Breast epithelium (tissue), 4 donors: ENCODE results near the gene NEK10. TPM values are rescaled to one million over a fixed set of nuclear protein-coding genes. Genes with fewer than 3 reads are reported as not detected.

Experiments
- DNase-seq, 2 donors: peaks; one replicate each; pipeline ENCODE4 v3.0.0-alpha.2; 2019; ENCODE audit warnings: low spot score in 2 of 2
- H3K27ac ChIP-seq, 2 donors: fragments of 200-600 bp; sonication (generic) in 1 of 2; one replicate each; pipeline ENCODE4 v1.5.1; 2016 to 2019; ENCODE audit warnings: mild to moderate bottlenecking in 1 of 2
- H3K27me3 ChIP-seq, 2 donors: fragments of 200-600 bp; sonication (generic) in 1 of 2; one replicate each; pipeline versions ENCODE4 v1.5.1 to v1.6.0; 2017 to 2019; ENCODE audit warnings: control low read depth in 1 of 2, mild to moderate bottlenecking in 1 of 2
- H3K36me3 ChIP-seq: fragments of 200-600 bp; one replicate; pipeline ENCODE4 v1.5.1; 2019
- H3K4me1 ChIP-seq, 2 donors: fragments of 200-600 bp; sonication (generic); one replicate each; pipeline ENCODE4 v1.5.1; 2016 to 2019; ENCODE audit warnings: control low read depth in 1 of 2
- H3K4me3 ChIP-seq, 3 donors: fragments of 200-600 bp; sonication (generic); 1 replicate in 2 of 3; 2 replicates in 1 of 3; pipeline ENCODE4 v1.5.1; 2016 to 2019; ENCODE audit warnings: mild to moderate bottlenecking in 3 of 3, moderate library complexity in 2 of 3
- H3K9me3 ChIP-seq, 2 donors: fragments of 200-600 bp; sonication (generic) in 1 of 2; one replicate each; pipeline ENCODE4 v1.5.1; 2016 to 2019; ENCODE audit warnings: control low read depth in 1 of 2
- POLR2A ChIP-seq: fragments of 450-650 bp; IDR thresholded peaks from one replicate; pipeline ENCODE4 v1.6.1; 2016; ENCODE audit warnings: antibody characterized with exemption, mild to moderate bottlenecking, moderate library complexity
- POLR2AphosphoS5 ChIP-seq, 3 donors: sonication (generic); formaldehyde crosslinking; IDR thresholded peaks; one replicate each; pipeline ENCODE4 v1.6.1; 2017; ENCODE audit warnings: antibody characterized with exemption in 3 of 3
- intact Hi-C: fragments of 100-400 bp; cut with DNase I; formaldehyde crosslinking; loops from one replicate; pipeline ENCODE4 v1.15.1; 2023; ENCODE audit warnings: low total_unique reads
- total RNA-seq, 3 donors: library from RNA; depleted of rRNA; stranded (reverse); fragments of >200 nt; gene quantifications; one replicate each; pipeline ENCODE4 v1.1.0, GENCODE V29; 2016
- TF ChIP-seq, protein P1 (sequence below), 3 donors: fragments of 450-650 bp; IDR thresholded peaks; one replicate each; pipeline ENCODE4 v1.5.1; 2016 to 2017; ENCODE audit warnings: antibody characterized with exemption in 3 of 3, mild to moderate bottlenecking in 3 of 3, moderate library complexity in 3 of 3

Gene NEK10
- total RNA-seq, 3 donors from 2014 or later: 0.96 to 246 (median 48.4) TPM

DNA sequence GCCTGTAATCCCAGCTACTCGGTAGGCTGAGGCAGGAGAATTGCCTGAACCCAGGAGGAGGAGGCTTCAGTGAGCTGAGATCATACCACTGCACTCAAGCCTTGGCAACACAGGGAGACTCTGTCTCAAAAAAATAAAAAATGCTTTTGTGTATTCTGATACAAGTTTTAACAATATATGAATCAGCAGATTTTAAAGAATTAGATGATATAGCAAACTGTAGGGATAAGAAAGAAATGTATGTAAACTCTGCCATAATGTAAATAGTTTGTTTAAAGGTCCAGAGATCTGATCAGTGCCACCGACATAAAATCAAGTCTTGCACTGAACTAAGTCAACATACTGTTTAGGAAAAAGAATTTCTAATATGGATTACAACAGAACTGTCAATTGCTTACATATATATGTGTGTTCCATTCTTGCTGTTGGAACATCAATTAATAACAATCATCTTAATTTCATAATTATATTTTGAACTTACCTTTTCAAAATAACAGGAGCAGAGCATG is 208.3 kb downstream of the NEK10 start:
- intact Hi-C loops: no loop called here
- H3K27ac ChIP-seq: no peak overlapping the region
- TF ChIP-seq, protein P1, sequence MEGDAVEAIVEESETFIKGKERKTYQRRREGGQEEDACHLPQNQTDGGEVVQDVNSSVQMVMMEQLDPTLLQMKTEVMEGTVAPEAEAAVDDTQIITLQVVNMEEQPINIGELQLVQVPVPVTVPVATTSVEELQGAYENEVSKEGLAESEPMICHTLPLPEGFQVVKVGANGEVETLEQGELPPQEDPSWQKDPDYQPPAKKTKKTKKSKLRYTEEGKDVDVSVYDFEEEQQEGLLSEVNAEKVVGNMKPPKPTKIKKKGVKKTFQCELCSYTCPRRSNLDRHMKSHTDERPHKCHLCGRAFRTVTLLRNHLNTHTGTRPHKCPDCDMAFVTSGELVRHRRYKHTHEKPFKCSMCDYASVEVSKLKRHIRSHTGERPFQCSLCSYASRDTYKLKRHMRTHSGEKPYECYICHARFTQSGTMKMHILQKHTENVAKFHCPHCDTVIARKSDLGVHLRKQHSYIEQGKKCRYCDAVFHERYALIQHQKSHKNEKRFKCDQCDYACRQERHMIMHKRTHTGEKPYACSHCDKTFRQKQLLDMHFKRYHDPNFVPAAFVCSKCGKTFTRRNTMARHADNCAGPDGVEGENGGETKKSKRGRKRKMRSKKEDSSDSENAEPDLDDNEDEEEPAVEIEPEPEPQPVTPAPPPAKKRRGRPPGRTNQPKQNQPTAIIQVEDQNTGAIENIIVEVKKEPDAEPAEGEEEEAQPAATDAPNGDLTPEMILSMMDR (IDR thresholded peaks at IDR 0.05): no peak
- TF ChIP-seq POLR2AphosphoS5 (IDR thresholded peaks at IDR 0.05): no peak
- TF ChIP-seq POLR2A: no peak
- no peaks in the 10 kb centered on the region for H3K27me3 ChIP-seq
- no peaks in the 10 kb centered on the region for H3K36me3 ChIP-seq
- H3K4me3 ChIP-seq: no peak overlapping the region
- H3K4me1 ChIP-seq: no peaks in the 10 kb centered on the region
- H3K9me3 ChIP-seq: no peaks in the 10 kb centered on the region
- DNase-seq: no peak

DNA sequence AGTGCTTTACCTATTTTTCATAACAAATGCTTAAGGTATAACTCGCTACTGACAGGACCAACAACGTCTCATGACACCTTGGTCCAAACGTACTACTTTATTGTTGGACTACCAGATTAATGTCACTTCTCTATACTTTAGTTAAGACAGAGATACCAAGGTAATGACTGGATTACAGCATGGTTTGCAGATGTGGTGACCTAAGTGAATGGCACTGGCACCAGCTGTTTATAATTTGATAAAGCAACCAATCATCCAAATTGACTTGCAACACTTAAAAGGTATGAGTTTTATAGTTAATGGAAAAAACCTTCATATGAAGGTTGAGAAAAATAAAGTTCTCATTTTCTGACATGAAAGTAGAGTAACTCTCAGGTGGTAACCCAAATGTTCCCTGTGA is 209.0 kb downstream of the NEK10 start:
- Histone ChIP-seq H3K36me3 (no peaks in the 10 kb centered on the region), H3K4me1 (no peaks in the 10 kb centered on the region), H3K4me3 (no peak overlapping the region), H3K27me3 (no peaks in the 10 kb centered on the region), H3K9me3 (no peaks in the 10 kb centered on the region), H3K27ac (no peak overlapping the region)
- TF ChIP-seq POLR2AphosphoS5 (IDR thresholded peaks at IDR 0.05) (no peak), POLR2A (no peak)
- TF ChIP-seq, protein P1 (IDR thresholded peaks at IDR 0.05): no peak
- no peak for DNase-seq
- intact Hi-C loops: no loop called here

DNA sequence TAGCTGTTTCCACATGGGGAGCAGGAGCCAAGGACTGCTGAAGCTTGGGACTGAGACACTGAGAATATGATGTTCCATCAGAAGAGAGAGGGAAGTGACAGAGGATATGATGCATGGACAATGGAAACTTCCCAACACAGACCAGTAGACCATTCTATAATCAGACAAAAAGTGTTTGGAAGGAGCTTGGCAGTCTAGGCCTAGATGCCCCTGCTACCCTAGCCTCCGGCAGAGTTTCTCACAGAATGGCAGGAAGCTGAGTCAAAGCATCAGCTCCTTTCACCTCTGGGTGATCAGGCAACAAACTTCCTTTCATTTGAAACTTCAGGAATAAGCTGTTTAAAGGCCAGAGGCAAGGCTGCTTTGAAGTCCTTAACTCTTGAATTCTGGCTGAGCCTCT is 222.0 kb downstream of the NEK10 start:
- intact Hi-C loops: no loop called here
- Histone ChIP-seq H3K36me3 (no peaks in the 10 kb centered on the region), H3K4me3 (no peak overlapping the region), H3K4me1 (no peaks in the 10 kb centered on the region), H3K27ac (peak overlapping the region in 1 of 2 donors; percentile 19), H3K27me3 (no peaks in the 10 kb centered on the region), H3K9me3 (no peaks in the 10 kb centered on the region)
- no peak for DNase-seq
- TF ChIP-seq, protein P1 (IDR thresholded peaks at IDR 0.05): no peak
- TF ChIP-seq POLR2AphosphoS5 (IDR thresholded peaks at IDR 0.05) (no peak), POLR2A (no peak)

DNA sequence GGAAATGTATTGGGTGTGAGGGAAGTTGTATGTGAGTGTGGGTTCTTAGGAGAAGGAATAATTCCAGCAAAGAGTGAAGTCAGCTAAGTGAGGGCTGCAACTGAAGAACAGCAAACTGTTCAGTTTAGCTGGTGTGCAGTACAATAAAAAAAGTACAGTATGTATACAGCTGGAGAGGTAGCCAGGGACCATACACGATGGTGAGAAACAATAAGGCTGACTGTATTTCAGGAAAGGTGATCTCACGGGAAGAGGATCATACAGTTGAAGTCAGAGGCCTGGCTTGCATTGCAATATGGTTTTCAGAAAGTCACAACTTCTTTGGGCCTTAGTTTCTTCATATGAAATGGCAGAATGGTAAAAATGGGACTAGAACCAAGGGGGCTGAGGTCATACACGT is 222.4 kb downstream of the NEK10 start:
- Histone ChIP-seq H3K36me3 (no peaks in the 10 kb centered on the region), H3K4me1 (no peaks in the 10 kb centered on the region), H3K27me3 (no peaks in the 10 kb centered on the region), H3K27ac (peak overlapping the region in 1 of 2 donors; percentile 19), H3K9me3 (no peaks in the 10 kb centered on the region), H3K4me3 (no peak overlapping the region)
- TF ChIP-seq POLR2A: no peak
- no peak for TF ChIP-seq POLR2AphosphoS5 (IDR thresholded peaks at IDR 0.05)
- TF ChIP-seq, protein P1 (IDR thresholded peaks at IDR 0.05): no peak
- no peak for DNase-seq
- intact Hi-C loops: no loop called here

DNA sequence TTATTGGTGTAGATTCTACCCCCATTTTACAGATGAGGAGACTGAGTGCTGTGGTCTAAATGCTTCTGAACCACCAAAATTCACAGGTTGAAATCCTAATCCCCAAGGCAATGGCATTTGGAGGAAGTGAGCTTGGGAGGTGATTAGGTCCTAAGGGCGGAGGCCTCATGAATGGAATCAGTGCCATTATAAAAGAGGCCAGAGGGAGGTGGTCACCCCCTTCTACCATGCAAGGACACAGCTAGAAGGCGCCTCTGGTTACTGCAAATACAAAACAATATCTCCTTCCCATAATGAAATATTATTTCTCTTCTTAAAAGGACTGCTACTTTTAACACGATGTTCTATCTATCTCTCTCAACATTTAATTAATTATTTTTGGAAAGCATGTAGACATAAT is 223.5 kb downstream of the NEK10 start:
- no peak overlapping the region for H3K27ac ChIP-seq
- H3K9me3 ChIP-seq: no peaks in the 10 kb centered on the region
- H3K27me3 ChIP-seq: no peaks in the 10 kb centered on the region
- TF ChIP-seq POLR2A (no peak), POLR2AphosphoS5 (IDR thresholded peaks at IDR 0.05) (no peak)
- TF ChIP-seq, protein P1 (IDR thresholded peaks at IDR 0.05): no peak
- no peak overlapping the region for H3K4me3 ChIP-seq
- DNase-seq: no peak
- intact Hi-C loops: no loop called here
- no peaks in the 10 kb centered on the region for H3K36me3 ChIP-seq
- no peaks in the 10 kb centered on the region for H3K4me1 ChIP-seq
